ENCODE results near the gene MYOM1. TPM values are rescaled to one million over a fixed set of nuclear protein-coding genes. Genes with fewer than 3 reads are reported as not detected.

The MYOM1 gene
- total RNA-seq, 3 donors from 2014 or later = 3.1 to 6.9 (median 5.9) TPM

GRCh38 chr18:3234457-3234856, 14.7 kb upstream of the MYOM1 start:
- intact Hi-C loops (cut with DNase I; ENCODE audit: low total_unique reads) = no loop called here
- H3K36me3 ChIP-seq = no peaks in the 10 kb centered on the region
- H3K4me3 ChIP-seq = no peak overlapping the region
- H3K27ac ChIP-seq = no peak overlapping the region
- DNase-seq (ENCODE audit: low spot score in 2 of 2) = no peak
- no peaks in the 10 kb centered on the region for H3K27me3 ChIP-seq
- no peak for TF ChIP-seq POLR2A (IDR thresholded peaks at IDR 0.05)
- TF ChIP-seq POLR2AphosphoS5 (IDR thresholded peaks at IDR 0.05) = no peak
- TF ChIP-seq CTCF (IDR thresholded peaks at IDR 0.05) = no peak
- H3K9me3 ChIP-seq = no peaks in the 10 kb centered on the region
- no peaks in the 10 kb centered on the region for H3K4me1 ChIP-seq

DNA sequence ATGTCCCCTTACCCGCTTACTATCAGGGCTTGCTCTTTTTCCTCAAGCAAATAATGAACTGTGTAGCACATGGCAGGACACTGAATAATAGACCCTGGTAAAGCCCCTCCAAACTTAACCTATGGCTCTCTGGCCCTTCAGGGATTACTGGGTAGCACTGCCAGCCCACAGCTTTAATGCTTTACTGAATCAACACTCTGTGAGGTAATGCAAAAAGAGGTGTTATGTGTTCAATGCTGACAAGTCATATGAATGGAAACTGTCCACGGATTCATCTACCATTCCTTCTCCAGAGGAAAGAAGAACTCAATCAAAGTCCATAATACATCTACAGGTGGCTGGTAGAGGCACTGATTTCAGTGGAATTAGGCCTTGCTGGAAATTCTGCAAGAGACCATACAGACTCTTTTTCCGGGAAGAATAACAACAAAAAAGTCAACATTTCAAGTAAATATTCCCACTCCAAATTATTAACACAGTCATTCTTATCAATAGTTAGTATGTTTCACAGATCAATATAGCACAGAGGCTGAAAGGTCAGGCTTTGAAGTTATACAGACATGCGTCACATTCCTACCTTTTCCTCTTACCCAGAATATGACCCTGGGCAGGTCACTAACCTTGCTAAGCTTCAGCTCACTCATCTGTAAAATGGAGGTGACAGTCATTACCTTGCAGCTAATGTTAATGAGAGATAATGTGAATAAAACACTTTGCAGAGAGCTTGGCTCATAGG, 13.8 kb upstream of the MYOM1 start:
- Histone ChIP-seq H3K9me3 (no peaks in the 10 kb centered on the region), H3K27ac (no peak overlapping the region), H3K4me1 (no peaks in the 10 kb centered on the region), H3K27me3 (no peaks in the 10 kb centered on the region), H3K4me3 (no peak overlapping the region), H3K36me3 (no peaks in the 10 kb centered on the region)
- intact Hi-C loops (cut with DNase I; ENCODE audit: low total_unique reads) = no loop called here
- TF ChIP-seq POLR2AphosphoS5 (IDR thresholded peaks at IDR 0.05) (no peak), POLR2A (IDR thresholded peaks at IDR 0.05) (no peak)
- DNase-seq (ENCODE audit: low spot score in 2 of 2) = no peak

DNA sequence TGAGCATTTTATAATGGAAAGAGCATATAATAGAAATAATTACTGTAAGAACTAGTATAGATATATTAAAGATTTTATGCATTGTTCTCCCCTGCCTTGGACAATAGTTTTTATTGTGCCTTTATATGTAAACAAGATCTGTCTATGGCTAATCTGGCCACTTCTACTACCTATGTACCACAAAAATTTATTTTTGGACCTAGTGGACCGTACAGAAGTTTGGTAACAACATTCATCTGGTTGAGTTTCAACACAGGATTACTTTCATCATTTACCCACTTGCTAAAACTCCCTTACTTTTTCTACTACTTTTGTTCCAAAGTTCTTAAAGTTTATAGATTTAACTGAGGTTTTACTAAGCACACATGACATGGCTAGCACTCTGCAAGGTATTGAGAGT, 13.2 kb upstream of the MYOM1 start:
- Histone ChIP-seq H3K36me3 (no peaks in the 10 kb centered on the region), H3K4me1 (no peaks in the 10 kb centered on the region), H3K27me3 (no peaks in the 10 kb centered on the region), H3K9me3 (no peaks in the 10 kb centered on the region), H3K4me3 (no peak overlapping the region), H3K27ac (no peak overlapping the region)
- DNase-seq (ENCODE audit: low spot score in 2 of 2) = no peak
- intact Hi-C loops (cut with DNase I; ENCODE audit: low total_unique reads) = no loop called here
- TF ChIP-seq POLR2AphosphoS5 (IDR thresholded peaks at IDR 0.05) (no peak), CTCF (IDR thresholded peaks at IDR 0.05) (no peak), POLR2A (IDR thresholded peaks at IDR 0.05) (no peak)

DNA sequence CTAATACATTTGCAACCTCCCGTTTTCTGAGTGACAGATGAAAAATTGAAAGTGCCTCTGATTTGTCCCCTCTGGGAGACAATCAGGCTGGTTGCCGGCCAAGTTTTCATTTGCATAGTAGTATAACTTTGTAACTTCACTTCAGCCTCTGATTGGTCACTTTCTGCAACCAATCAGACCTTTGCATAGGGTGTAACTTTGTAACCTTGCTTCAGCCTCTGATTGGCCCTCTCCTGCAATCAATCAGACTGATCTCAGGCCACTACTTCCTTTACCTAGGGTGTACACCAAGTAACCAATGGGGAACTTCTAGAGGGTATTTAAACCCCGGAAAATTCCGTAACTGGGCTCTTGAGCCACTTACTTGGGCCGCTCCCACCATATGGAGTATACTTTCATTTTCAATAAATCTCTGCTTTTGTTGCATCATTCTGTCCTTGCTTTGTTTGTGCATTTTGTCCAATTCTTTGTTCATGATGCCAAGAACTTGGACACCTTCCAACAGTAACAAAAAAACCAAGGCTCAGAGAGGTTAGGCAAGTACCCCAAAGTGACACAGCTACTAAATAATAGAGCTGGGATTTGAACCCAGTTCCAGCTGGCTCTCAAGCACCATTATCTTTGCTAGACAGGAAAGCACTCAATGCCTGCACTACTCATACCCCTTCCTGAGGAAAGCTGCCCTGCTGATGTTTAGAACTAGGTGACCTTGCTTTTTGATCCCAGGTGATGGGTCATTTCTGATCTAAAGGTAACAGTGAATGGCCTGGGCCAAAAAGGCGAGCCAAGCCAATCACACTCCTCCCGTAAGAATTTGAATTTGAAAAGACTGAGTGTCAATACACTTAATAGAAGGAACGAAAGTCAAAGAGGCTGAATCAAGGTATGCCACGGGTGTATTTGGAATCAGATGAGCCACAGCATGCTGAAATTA, 10.9 kb upstream of the MYOM1 start:
- Histone ChIP-seq H3K4me1 (no peaks in the 10 kb centered on the region), H3K36me3 (no peaks in the 10 kb centered on the region), H3K27ac (no peak overlapping the region), H3K4me3 (no peak overlapping the region), H3K9me3 (no peaks in the 10 kb centered on the region), H3K27me3 (no peaks in the 10 kb centered on the region)
- intact Hi-C loops (cut with DNase I; ENCODE audit: low total_unique reads) = no loop called here
- no peak for TF ChIP-seq CTCF (IDR thresholded peaks at IDR 0.05)
- no peak for DNase-seq (ENCODE audit: low spot score in 2 of 2)

GRCh38 chr18:3226048-3226447, 6.3 kb upstream of the MYOM1 start:
- Histone ChIP-seq H3K4me3 (no peak overlapping the region), H3K4me1 (no peaks in the 10 kb centered on the region), H3K27ac (no peak overlapping the region), H3K36me3 (no peaks in the 10 kb centered on the region), H3K27me3 (no peaks in the 10 kb centered on the region), H3K9me3 (no peaks in the 10 kb centered on the region)
- DNase-seq (ENCODE audit: low spot score in 2 of 2) = no peak
- intact Hi-C loops (cut with DNase I; ENCODE audit: low total_unique reads) = no loop called here
- TF ChIP-seq CTCF (IDR thresholded peaks at IDR 0.05) (no peak), POLR2AphosphoS5 (IDR thresholded peaks at IDR 0.05) (no peak), POLR2A (IDR thresholded peaks at IDR 0.05) (no peak)
